ENCODE results near the gene GSK3B.

- TF ChIP-seq CTCF (optimal IDR thresholded peaks at IDR 0.05 in 1 of 3, IDR thresholded peaks at IDR 0.05 in 1 of 3, conservative IDR thresholded peaks at IDR 0.05 in 1 of 3; ENCODE audit: extremely low read depth in 1 of 3, insufficient read depth in 2 of 3, low read length in 3 of 3) (no peak), EZH2 (IDR thresholded peaks at IDR 0.05; ENCODE audit: low read length) (no peak)
These were observed 157.0 kb downstream of the GSK3B start for GRCh38 chr3:119937229-119937628.
